HuH-7.5 (cell line): ENCODE data around the gene DPP6.

Source experiments
- DNase-seq: peaks from one replicate; pipeline ENCODE4 v3.0.0; 2011; ENCODE audit warnings: low spot score

Gene DPP6

GRCh38 chr7:154709840-154710520, 657.8 kb downstream of the DPP6 start:
- no peak for DNase-seq

- DNase-seq, result no peak
Measured at GRCh38 chr7:154720016-154720415, 667.8 kb downstream of the DPP6 start.

- no peak for DNase-seq
Measured at GRCh38 chr7:154721086-154721485, 668.9 kb downstream of the DPP6 start.

GRCh38 chr7:154726368-154726767, 674.2 kb downstream of the DPP6 start:
- DNase-seq, result no peak

- no peak for DNase-seq
Measured at GRCh38 chr7:154729056-154729455, 676.9 kb downstream of the DPP6 start.

GRCh38 chr7:154735766-154736165, 683.6 kb downstream of the DPP6 start:
- DNase-seq, result no peak

- no peak for DNase-seq
Measured at GRCh38 chr7:154736389-154736788, 684.2 kb downstream of the DPP6 start.

- no peak for DNase-seq
Measured at GRCh38 chr7:154738216-154738615, 686.0 kb downstream of the DPP6 start.

GRCh38 chr7:154741131-154741530, 688.9 kb downstream of the DPP6 start:
- no peak for DNase-seq

GRCh38 chr7:154743206-154743605, 691.0 kb downstream of the DPP6 start:
- DNase-seq, result no peak

GRCh38 chr7:154744256-154744860, 692.2 kb downstream of the DPP6 start:
- DNase-seq, result peak; percentile 63

GRCh38 chr7:154744861-154745258, 692.7 kb downstream of the DPP6 start:
- DNase-seq, result no peak

- no peak for DNase-seq
Measured at GRCh38 chr7:154746571-154747360, 694.6 kb downstream of the DPP6 start.

- DNase-seq, result no peak
Measured at GRCh38 chr7:154748089-154748786, 696.0 kb downstream of the DPP6 start.

GRCh38 chr7:154750353-154750801, 698.2 kb downstream of the DPP6 start:
- DNase-seq, result no peak

- DNase-seq, result no peak
Measured at GRCh38 chr7:154753226-154753625, 701.0 kb downstream of the DPP6 start.

- no peak for DNase-seq
Measured at GRCh38 chr7:154757756-154758155, 705.6 kb downstream of the DPP6 start.

- no peak for DNase-seq
Measured at GRCh38 chr7:154759989-154760388, 707.8 kb downstream of the DPP6 start.

GRCh38 chr7:154765118-154765517, 712.9 kb downstream of the DPP6 start:
- DNase-seq, result no peak

GRCh38 chr7:154767142-154767541, 714.9 kb downstream of the DPP6 start:
- DNase-seq, result no peak

GRCh38 chr7:154767821-154768415, 715.7 kb downstream of the DPP6 start:
- DNase-seq, result no peak

- DNase-seq, result no peak
Measured at GRCh38 chr7:154769001-154769400, 716.8 kb downstream of the DPP6 start.
